Measurements from ENCODE around the gene PCYOX1L. TPM values are rescaled to one million over a fixed set of nuclear protein-coding genes. Genes with fewer than 3 reads are reported as not detected.

The PCYOX1L gene
- total and polyA plus RNA-seq, 5 donors from 2014 or later = 17.7 to 39.7 (median 19.3) TPM

GRCh38 chr5:149325166-149325735 lies 32.6 kb upstream of the PCYOX1L start:
- H3K27ac ChIP-seq (ENCODE audit: insufficient read depth, low read length, poor library complexity, severe bottlenecking) = no peak overlapping the region
- Mint-ChIP-seq H3K4me1 (no peaks in the 10 kb centered on the region), H3K27ac (no peak overlapping the region), H3K9me3 (peaks cover 0 to 2% (median 0%) of the 10 kb centered on the region in 7 donors), H3K36me3 (no peaks in the 10 kb centered on the region), H3K27me3 (peaks cover 5% of the 10 kb centered on the region), H3K4me3 (no peak overlapping the region)
- no peaks in the 10 kb centered on the region for H3K27me3 ChIP-seq (ENCODE audit: control insufficient read depth, insufficient read depth, low read length)
- H3K36me3 ChIP-seq (ENCODE audit: control insufficient read depth, insufficient read depth, low read length) = no peaks in the 10 kb centered on the region
- H3K9me3 ChIP-seq (ENCODE audit: control insufficient read depth in 2 of 2, low read length in 2 of 2) = no peaks in the 10 kb centered on the region
- DNase-seq (no peak), ATAC-seq (ENCODE audit: low read depth in 2 of 2) (no peak)
- no peak overlapping the region for H3K4me3 ChIP-seq (ENCODE audit: low read depth, low read length)
- H3K4me1 ChIP-seq (ENCODE audit: control insufficient read depth, insufficient read depth, low read length, poor library complexity, severe bottlenecking) = no peaks in the 10 kb centered on the region

- Histone ChIP-seq H3K4me3 (ENCODE audit: low read depth, low read length) (no peak overlapping the region), H3K27ac (ENCODE audit: insufficient read depth, low read length, poor library complexity, severe bottlenecking) (no peak overlapping the region), H3K9me3 (ENCODE audit: control insufficient read depth in 2 of 2, low read length in 2 of 2) (no peaks in the 10 kb centered on the region), H3K36me3 (ENCODE audit: control insufficient read depth, insufficient read depth, low read length) (no peaks in the 10 kb centered on the region), H3K27me3 (ENCODE audit: control insufficient read depth, insufficient read depth, low read length) (no peaks in the 10 kb centered on the region), H3K4me1 (ENCODE audit: control insufficient read depth, insufficient read depth, low read length, poor library complexity, severe bottlenecking) (no peaks in the 10 kb centered on the region)
- Mint-ChIP-seq H3K27me3 (peaks cover 4% of the 10 kb centered on the region), H3K27ac (no peak overlapping the region), H3K4me1 (no peaks in the 10 kb centered on the region), H3K9me3 (peaks cover 0 to 2% (median 0%) of the 10 kb centered on the region in 7 donors), H3K4me3 (peak overlapping the region in 1 of 4 donors; percentile 43), H3K36me3 (no peaks in the 10 kb centered on the region)
- ATAC-seq (ENCODE audit: low read depth in 2 of 2) = no peak
- no peak for DNase-seq
Observed at GRCh38 chr5:149325894-149326293, 32.0 kb upstream of the PCYOX1L start.

GRCh38 chr5:149326611-149327010 lies 31.2 kb upstream of the PCYOX1L start:
- Histone ChIP-seq H3K9me3 (ENCODE audit: control insufficient read depth in 2 of 2, low read length in 2 of 2) (no peaks in the 10 kb centered on the region), H3K4me1 (ENCODE audit: control insufficient read depth, insufficient read depth, low read length, poor library complexity, severe bottlenecking) (no peaks in the 10 kb centered on the region), H3K4me3 (ENCODE audit: low read depth, low read length) (no peak overlapping the region), H3K36me3 (ENCODE audit: control insufficient read depth, insufficient read depth, low read length) (no peaks in the 10 kb centered on the region), H3K27me3 (ENCODE audit: control insufficient read depth, insufficient read depth, low read length) (no peaks in the 10 kb centered on the region), H3K27ac (ENCODE audit: insufficient read depth, low read length, poor library complexity, severe bottlenecking) (no peak overlapping the region)
- H3K9me3 Mint-ChIP-seq = peaks cover 0 to 2% (median 0%) of the 10 kb centered on the region in 7 donors
- no peaks in the 10 kb centered on the region for H3K36me3 Mint-ChIP-seq
- DNase-seq = no peak
- no peaks in the 10 kb centered on the region for H3K4me1 Mint-ChIP-seq
- H3K27me3 Mint-ChIP-seq = peaks cover 4% of the 10 kb centered on the region
- H3K27ac Mint-ChIP-seq = no peak overlapping the region
- no peak overlapping the region for H3K4me3 Mint-ChIP-seq
- ATAC-seq (ENCODE audit: low read depth in 2 of 2) = no peak

GRCh38 chr5:149328177-149328576 lies 29.7 kb upstream of the PCYOX1L start:
- Histone ChIP-seq H3K36me3 (ENCODE audit: control insufficient read depth, insufficient read depth, low read length) (no peaks in the 10 kb centered on the region), H3K9me3 (ENCODE audit: control insufficient read depth in 2 of 2, low read length in 2 of 2) (no peaks in the 10 kb centered on the region), H3K4me1 (ENCODE audit: control insufficient read depth, insufficient read depth, low read length, poor library complexity, severe bottlenecking) (no peaks in the 10 kb centered on the region), H3K27me3 (ENCODE audit: control insufficient read depth, insufficient read depth, low read length) (no peaks in the 10 kb centered on the region), H3K27ac (ENCODE audit: insufficient read depth, low read length, poor library complexity, severe bottlenecking) (no peak overlapping the region), H3K4me3 (ENCODE audit: low read depth, low read length) (no peak overlapping the region)
- Mint-ChIP-seq H3K4me3 (no peak overlapping the region), H3K27ac (no peak overlapping the region), H3K27me3 (peaks cover 4% of the 10 kb centered on the region), H3K4me1 (no peaks in the 10 kb centered on the region), H3K9me3 (peaks cover 0 to 2% (median 0%) of the 10 kb centered on the region in 7 donors), H3K36me3 (no peaks in the 10 kb centered on the region)
- no peak for DNase-seq
- no peak for ATAC-seq (ENCODE audit: low read depth in 2 of 2)

GRCh38 chr5:149333711-149334443 lies 24.0 kb upstream of the PCYOX1L start:
- H3K27me3 ChIP-seq (ENCODE audit: control insufficient read depth, insufficient read depth, low read length) = no peaks in the 10 kb centered on the region
- H3K4me3 ChIP-seq (ENCODE audit: low read depth, low read length) = no peak overlapping the region
- Mint-ChIP-seq H3K36me3 (no peaks in the 10 kb centered on the region), H3K27me3 (peaks cover 10% of the 10 kb centered on the region), H3K4me3 (no peak overlapping the region), H3K9me3 (peaks cover 0 to 4% (median 0%) of the 10 kb centered on the region in 7 donors), H3K27ac (no peak overlapping the region), H3K4me1 (no peaks in the 10 kb centered on the region)
- no peak overlapping the region for H3K27ac ChIP-seq (ENCODE audit: insufficient read depth, low read length, poor library complexity, severe bottlenecking)
- ATAC-seq (ENCODE audit: low read depth in 2 of 2) (no peak), DNase-seq (no peak)
- no peaks in the 10 kb centered on the region for H3K36me3 ChIP-seq (ENCODE audit: control insufficient read depth, insufficient read depth, low read length)
- no peaks in the 10 kb centered on the region for H3K9me3 ChIP-seq (ENCODE audit: control insufficient read depth in 2 of 2, low read length in 2 of 2)
- no peaks in the 10 kb centered on the region for H3K4me1 ChIP-seq (ENCODE audit: control insufficient read depth, insufficient read depth, low read length, poor library complexity, severe bottlenecking)

- H3K9me3 Mint-ChIP-seq = peaks cover 0 to 4% (median 0%) of the 10 kb centered on the region in 7 donors
- H3K27ac Mint-ChIP-seq = no peak overlapping the region
- H3K27me3 Mint-ChIP-seq = peaks cover 6% of the 10 kb centered on the region
- H3K4me1 Mint-ChIP-seq = peaks cover 0 to 2% (median under 1%) of the 10 kb centered on the region in 4 donors
- ATAC-seq (ENCODE audit: low read depth in 2 of 2) = no peak
- Histone ChIP-seq H3K4me3 (ENCODE audit: low read depth, low read length) (no peak overlapping the region), H3K36me3 (ENCODE audit: control insufficient read depth, insufficient read depth, low read length) (no peaks in the 10 kb centered on the region), H3K4me1 (ENCODE audit: control insufficient read depth, insufficient read depth, low read length, poor library complexity, severe bottlenecking) (no peaks in the 10 kb centered on the region), H3K27me3 (ENCODE audit: control insufficient read depth, insufficient read depth, low read length) (no peaks in the 10 kb centered on the region), H3K27ac (ENCODE audit: insufficient read depth, low read length, poor library complexity, severe bottlenecking) (no peak overlapping the region), H3K9me3 (ENCODE audit: control insufficient read depth in 2 of 2, low read length in 2 of 2) (no peaks in the 10 kb centered on the region)
- DNase-seq = no peak
- no peaks in the 10 kb centered on the region for H3K36me3 Mint-ChIP-seq
- no peak overlapping the region for H3K4me3 Mint-ChIP-seq
Observed at GRCh38 chr5:149337736-149338135, 20.1 kb upstream of the PCYOX1L start.

- Histone ChIP-seq H3K36me3 (ENCODE audit: control insufficient read depth, insufficient read depth, low read length) (no peaks in the 10 kb centered on the region), H3K4me1 (ENCODE audit: control insufficient read depth, insufficient read depth, low read length, poor library complexity, severe bottlenecking) (no peaks in the 10 kb centered on the region), H3K27me3 (ENCODE audit: control insufficient read depth, insufficient read depth, low read length) (no peaks in the 10 kb centered on the region), H3K4me3 (ENCODE audit: low read depth, low read length) (no peak overlapping the region), H3K27ac (ENCODE audit: insufficient read depth, low read length, poor library complexity, severe bottlenecking) (no peak overlapping the region), H3K9me3 (ENCODE audit: control insufficient read depth in 2 of 2, low read length in 2 of 2) (no peaks in the 10 kb centered on the region)
- ATAC-seq (ENCODE audit: low read depth in 2 of 2) = no peak
- DNase-seq = no peak
- Mint-ChIP-seq H3K36me3 (no peaks in the 10 kb centered on the region), H3K9me3 (peaks cover 0 to 4% (median 0%) of the 10 kb centered on the region in 7 donors), H3K27me3 (peaks cover 6% of the 10 kb centered on the region), H3K27ac (no peak overlapping the region), H3K4me3 (no peak overlapping the region), H3K4me1 (peaks cover 0 to 8% (median 2%) of the 10 kb centered on the region in 4 donors)
Observed at GRCh38 chr5:149338364-149338763, 19.5 kb upstream of the PCYOX1L start.

GRCh38 chr5:149340920-149341319 lies 16.9 kb upstream of the PCYOX1L start:
- Mint-ChIP-seq H3K27me3 (peaks cover 6% of the 10 kb centered on the region), H3K4me3 (no peak overlapping the region), H3K9me3 (peaks cover 0 to 4% (median 0%) of the 10 kb centered on the region in 7 donors), H3K4me1 (peaks cover 16 to 28% (median 19%) of the 10 kb centered on the region in 4 donors), H3K36me3 (no peaks in the 10 kb centered on the region), H3K27ac (peak overlapping the region in 1 of 3 donors; percentile 21)
- Histone ChIP-seq H3K4me1 (ENCODE audit: control insufficient read depth, insufficient read depth, low read length, poor library complexity, severe bottlenecking) (peaks cover 18% of the 10 kb centered on the region), H3K36me3 (ENCODE audit: control insufficient read depth, insufficient read depth, low read length) (no peaks in the 10 kb centered on the region), H3K27me3 (ENCODE audit: control insufficient read depth, insufficient read depth, low read length) (no peaks in the 10 kb centered on the region), H3K4me3 (ENCODE audit: low read depth, low read length) (no peak overlapping the region), H3K27ac (ENCODE audit: insufficient read depth, low read length, poor library complexity, severe bottlenecking) (no peak overlapping the region), H3K9me3 (ENCODE audit: control insufficient read depth in 2 of 2, low read length in 2 of 2) (no peaks in the 10 kb centered on the region)
- no peak for ATAC-seq (ENCODE audit: low read depth in 2 of 2)
- no peak for DNase-seq
